Stimulated activated CD4-positive, alpha-beta T cell treated with anti-CD3 and anti-CD28 coated beads, Interleukin-2, amount 100 ng/mL, for 24 hours (primary cell): ENCODE results near the gene MSI2.

Source experiments
- DNase-seq, 2 donors: peaks; one replicate each; pipeline ENCODE4 v3.0.0-alpha.2; 2020

MSI2 gene

DNA sequence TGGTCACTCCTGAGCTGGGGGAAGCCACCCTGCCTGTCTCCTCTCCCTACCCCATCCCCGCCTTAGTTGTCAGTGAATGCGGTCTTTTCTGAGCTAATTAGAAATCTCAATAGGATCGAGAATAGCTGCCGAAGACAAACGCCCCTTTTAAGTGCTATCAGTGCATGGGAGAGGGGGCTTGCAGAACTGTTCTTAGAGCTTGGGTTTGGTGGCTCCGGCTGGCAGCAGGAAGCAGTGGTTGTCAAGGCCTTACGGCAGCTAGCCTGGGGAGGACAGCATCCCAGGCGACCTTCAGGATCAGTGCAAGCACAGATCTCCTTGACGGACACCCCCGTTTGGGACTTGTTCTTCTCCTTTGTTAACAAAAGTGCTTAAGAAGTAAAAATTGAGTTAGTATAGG lies 293.7 kb downstream of the MSI2 start:
- DNase-seq: no peak

DNA sequence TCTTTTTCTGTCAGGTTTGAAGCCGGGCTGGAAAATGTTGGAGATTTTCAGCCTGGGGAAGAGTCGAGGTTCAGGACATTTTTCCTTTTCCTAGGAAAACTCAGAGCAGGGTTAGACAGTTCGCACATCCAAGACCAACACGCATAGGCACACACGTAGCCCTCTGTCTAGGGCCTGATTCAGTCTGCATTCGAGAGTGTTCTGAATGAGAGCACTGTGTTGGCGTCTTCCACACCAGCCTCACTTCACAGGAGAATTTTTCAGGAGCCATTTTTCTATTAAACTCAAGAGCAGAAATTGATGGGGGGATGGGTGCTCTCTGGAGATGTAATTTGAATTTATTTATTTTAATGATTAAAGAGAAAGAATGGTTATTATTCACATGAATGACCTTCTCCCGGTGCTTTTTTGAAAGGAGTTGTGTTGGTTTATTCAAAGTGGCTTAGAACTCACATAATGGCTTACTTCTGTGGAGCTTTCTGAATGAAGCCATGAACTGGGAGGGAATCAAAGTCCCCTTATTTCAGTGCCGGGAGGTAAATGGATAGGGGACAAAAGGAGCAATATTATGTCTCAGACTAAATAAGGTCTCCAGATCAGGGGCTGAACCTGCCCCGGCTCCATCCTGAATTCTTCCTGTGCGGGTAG lies 294.5 kb downstream of the MSI2 start:
- DNase-seq: no peak

- DNase-seq: no peak
These were observed 295.2 kb downstream of the MSI2 start for GRCh38 chr17:57551321-57552079.

DNA sequence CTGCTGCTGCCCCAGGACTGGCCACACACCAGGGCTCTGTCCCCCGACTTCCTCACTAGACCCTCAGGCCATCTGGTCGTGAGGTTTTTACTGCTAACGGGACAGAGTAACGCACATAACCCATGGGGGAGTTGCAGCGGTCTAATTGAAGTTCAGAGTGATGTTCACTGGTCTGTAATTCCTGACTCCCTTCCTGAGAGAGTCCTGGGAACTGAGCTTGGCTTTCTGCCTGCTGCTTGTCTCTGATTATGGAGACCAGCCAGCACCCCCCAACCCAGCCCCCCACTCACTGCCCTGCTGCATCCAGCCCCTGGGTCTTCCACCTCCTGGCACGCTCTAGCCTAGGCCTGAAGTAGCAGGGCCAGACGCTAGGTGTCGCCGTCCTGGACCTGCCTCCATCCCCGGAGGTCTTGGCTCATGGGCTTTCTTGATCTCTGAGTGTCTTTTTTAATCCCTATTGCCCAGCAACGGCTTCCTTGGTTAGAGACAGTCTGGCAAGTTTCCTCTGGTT lies 295.8 kb downstream of the MSI2 start:
- DNase-seq: peak in 1 of 2 donors; percentile 31

DNA sequence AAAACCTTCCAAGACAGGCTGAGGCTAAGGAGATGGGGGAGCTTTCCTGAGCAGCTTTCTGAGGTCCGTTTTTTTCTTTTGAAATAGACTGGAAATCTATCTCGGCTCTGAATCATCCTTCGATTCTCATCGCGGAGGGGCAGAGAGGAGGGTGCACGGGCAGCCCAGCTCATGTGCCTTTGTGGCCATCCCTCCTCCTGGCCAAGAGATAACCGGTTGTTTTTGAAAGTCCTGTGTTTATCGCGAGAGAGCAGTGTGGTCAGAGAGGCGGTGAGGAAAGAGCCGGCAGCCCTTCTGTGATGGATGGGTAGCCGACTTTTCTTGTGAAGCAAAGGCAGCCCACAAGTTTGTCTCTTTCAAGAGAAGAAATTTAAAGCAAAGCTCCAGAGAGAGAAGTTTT lies 297.2 kb downstream of the MSI2 start:
- DNase-seq: no peak

GRCh38 chr17:57553991-57554825 lies 297.9 kb downstream of the MSI2 start:
- no peak for DNase-seq

GRCh38 chr17:57554826-57555635 lies 298.7 kb downstream of the MSI2 start:
- DNase-seq: no peak

- DNase-seq: no peak
These were observed 299.4 kb downstream of the MSI2 start for GRCh38 chr17:57555636-57556175.

- no peak for DNase-seq
These were observed 300.0 kb downstream of the MSI2 start for GRCh38 chr17:57556320-57556719.

GRCh38 chr17:57556977-57557376 lies 300.7 kb downstream of the MSI2 start:
- no peak for DNase-seq

DNA sequence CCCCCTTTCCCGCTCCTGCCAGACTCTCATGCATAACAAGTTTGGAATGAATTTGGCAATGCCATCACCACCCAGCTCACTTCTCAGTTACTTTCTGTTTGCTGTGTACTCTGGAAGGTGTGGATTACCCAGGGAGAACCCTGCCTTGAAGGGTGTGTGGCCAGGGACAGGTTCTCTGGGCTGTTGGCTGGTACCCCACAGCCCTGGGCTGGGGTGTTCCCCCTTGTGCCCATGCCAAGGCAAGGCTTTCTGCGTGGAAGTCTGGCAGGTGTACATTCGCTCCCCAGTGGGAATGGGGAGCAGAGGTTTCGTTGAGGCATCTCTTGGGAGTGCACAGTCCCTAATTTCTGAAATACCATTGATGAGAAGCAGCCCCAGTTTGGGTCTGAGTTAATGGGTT lies 301.1 kb downstream of the MSI2 start:
- DNase-seq: no peak

GRCh38 chr17:57557834-57558681 lies 301.7 kb downstream of the MSI2 start:
- DNase-seq: no peak

GRCh38 chr17:57559226-57559625 lies 302.9 kb downstream of the MSI2 start:
- no peak for DNase-seq

GRCh38 chr17:57559634-57560318 lies 303.5 kb downstream of the MSI2 start:
- DNase-seq: no peak

DNA sequence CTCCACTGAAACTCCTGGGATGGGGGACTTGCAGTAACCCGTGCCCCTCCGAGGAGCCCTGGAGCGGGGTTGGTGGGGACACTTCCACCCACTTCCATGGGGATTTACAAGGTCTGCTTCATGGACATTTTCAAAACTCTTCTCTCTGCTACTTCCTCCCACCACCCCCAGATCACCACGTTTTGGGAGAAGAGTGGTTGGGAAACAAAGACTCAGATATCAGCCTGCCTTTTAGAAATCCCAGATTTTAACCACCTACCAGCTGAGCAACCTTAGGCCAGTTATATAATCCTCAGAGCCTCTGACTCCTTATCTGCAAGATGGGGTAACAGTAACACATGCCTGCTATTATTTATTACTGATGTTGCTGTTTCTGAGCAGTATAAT lies 304.0 kb downstream of the MSI2 start:
- DNase-seq: no peak

- no peak for DNase-seq
These were observed 304.9 kb downstream of the MSI2 start for GRCh38 chr17:57561072-57561861.

GRCh38 chr17:57562184-57562698 lies 305.9 kb downstream of the MSI2 start:
- no peak for DNase-seq

DNA sequence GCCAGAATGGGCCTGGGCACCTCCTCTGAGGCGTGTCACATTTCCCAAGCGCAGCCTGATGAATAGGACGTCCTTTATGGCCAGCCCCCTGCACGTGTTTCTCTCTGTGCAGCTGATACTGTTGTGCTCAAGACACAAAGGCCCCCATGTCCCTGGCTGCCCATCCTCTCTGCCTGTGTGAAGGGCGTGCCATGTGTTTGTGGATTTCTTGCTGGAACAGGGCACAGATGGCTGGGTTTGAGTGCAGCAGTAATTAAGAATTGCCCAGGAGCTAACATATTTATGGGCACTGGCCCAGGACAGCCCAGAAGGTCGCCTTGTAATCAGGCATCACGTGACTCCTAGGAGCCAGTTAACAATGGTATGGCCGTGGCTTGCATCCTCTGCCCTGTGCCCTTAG lies 307.6 kb downstream of the MSI2 start:
- DNase-seq: no peak

DNA sequence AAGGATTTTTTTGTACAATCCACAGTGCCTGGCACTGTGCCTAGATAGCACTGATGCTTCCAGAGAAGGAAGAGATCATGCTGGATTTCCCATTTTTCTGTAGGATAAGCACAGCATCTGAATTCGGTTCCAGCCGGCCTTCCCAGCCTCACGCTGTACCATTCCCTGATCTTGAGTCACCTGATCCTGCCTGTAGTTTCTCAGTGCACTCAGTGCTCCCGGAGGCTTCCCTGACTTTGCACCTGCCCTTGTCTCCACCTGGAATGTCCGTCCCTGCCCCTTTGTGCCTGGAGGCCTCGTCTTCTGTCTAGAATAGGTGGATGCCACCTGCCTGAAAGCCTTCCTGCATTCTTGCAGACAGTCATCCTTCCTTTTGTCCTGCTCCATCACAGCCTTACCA lies 308.9 kb downstream of the MSI2 start:
- DNase-seq: no peak

DNA sequence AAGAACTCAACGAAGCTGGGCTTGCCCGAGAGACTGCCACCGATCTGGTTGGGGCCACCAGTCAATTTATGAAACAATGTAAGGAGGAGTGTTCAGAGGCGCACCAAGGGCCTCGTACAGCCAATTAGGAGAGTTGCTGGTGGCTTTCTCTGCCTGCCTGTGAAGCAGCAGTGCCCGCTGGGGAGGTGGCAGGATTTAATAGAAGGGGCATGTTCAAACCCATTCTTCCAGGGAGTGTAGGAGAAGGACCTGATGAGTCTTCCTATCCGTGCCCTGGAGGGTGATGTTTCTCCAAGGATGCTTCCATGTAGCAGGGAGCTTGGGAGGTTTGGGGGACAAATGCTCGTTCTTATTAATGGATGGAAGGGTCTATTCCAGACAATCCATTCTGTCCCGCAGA lies 310.4 kb downstream of the MSI2 start:
- DNase-seq: no peak
